Activated T-helper 17 cell treated with anti-CD3 and anti-CD28 coated beads, Interleukin-2, amount 50 U/mL, for 72 hours (primary cell): ENCODE results near the gene OGFOD3. TPM values are rescaled to one million over a fixed set of nuclear protein-coding genes. Genes with fewer than 3 reads are reported as not detected.
"Not testable (repeated sequence)": the region's sequence is repeated elsewhere in the genome, so short reads cannot be mapped to it uniquely, and the experiment has no call there.

ENCODE experiments used
- ATAC-seq: fragments of 150-1000 bp; cut with Tn5 transposase; replicated peaks from 2 replicates; pipeline ENCODE4 v1.10.0; 2021; ENCODE audit warnings: mild to moderate bottlenecking, moderate library complexity
- H3K27ac Mint-ChIP-seq: one replicate; pipeline ENCODE4 v1.8.0; 2022; ENCODE audit warnings: mixed read lengths
- H3K27me3 Mint-ChIP-seq: one replicate; pipeline ENCODE4 v1.8.0; 2022; ENCODE audit warnings: mixed read lengths
- H3K36me3 Mint-ChIP-seq: one replicate; pipeline ENCODE4 v1.8.0; 2022; ENCODE audit warnings: low read depth, mild to moderate bottlenecking, mixed read lengths
- H3K4me1 Mint-ChIP-seq: one replicate; pipeline ENCODE4 v1.8.0; 2022; ENCODE audit warnings: mixed read lengths
- H3K4me3 Mint-ChIP-seq: one replicate; pipeline ENCODE4 v1.8.0; 2022; ENCODE audit warnings: mild to moderate bottlenecking, mixed read lengths
- H3K9me3 Mint-ChIP-seq: one replicate; pipeline ENCODE4 v1.8.0; 2022; ENCODE audit warnings: mixed read lengths
- total RNA-seq, 2 donors: library from RNA; stranded (reverse); gene quantifications; one replicate each; pipeline ENCODE4 v1.2.3, GENCODE V29; 2022

The OGFOD3 gene
- total RNA-seq, 2 donors from 2014 or later, result 16.2 to 20.7 TPM

DNA sequence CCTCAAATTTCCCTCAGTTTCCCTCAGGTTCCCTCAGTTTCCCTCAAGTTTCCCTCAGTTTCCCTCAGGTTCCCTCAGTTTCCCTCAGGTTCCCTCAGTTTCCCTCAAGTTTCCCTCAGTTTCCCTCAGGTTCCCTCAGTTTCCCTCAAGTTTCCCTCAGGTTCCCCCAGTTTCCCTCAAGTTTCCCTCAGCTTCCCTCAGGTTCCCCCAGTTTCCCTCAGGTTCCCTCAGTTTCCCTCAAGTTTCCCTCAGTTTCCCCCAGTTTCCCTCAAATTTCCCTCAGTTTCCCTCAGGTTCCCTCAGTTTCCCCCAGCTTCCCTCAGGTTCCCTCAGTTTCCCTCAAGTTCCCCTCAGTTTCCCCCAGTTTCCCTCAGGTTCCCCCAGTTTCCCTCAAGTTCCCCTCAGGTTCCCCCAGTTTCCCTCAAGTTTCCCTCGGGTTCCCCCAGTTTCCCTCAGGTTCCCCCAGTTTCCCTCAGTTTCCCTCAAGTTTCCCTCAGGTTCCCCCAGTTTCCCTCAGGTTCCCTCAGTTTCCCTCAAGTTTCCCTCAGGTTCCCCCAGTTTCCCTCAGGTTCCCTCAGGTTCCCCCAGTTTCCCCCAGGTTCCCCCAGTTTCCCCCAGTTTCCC is 58.8 kb downstream of the OGFOD3 start:
- not testable (repeated sequence) for H3K27me3 Mint-ChIP-seq, H3K4me3 Mint-ChIP-seq

DNA sequence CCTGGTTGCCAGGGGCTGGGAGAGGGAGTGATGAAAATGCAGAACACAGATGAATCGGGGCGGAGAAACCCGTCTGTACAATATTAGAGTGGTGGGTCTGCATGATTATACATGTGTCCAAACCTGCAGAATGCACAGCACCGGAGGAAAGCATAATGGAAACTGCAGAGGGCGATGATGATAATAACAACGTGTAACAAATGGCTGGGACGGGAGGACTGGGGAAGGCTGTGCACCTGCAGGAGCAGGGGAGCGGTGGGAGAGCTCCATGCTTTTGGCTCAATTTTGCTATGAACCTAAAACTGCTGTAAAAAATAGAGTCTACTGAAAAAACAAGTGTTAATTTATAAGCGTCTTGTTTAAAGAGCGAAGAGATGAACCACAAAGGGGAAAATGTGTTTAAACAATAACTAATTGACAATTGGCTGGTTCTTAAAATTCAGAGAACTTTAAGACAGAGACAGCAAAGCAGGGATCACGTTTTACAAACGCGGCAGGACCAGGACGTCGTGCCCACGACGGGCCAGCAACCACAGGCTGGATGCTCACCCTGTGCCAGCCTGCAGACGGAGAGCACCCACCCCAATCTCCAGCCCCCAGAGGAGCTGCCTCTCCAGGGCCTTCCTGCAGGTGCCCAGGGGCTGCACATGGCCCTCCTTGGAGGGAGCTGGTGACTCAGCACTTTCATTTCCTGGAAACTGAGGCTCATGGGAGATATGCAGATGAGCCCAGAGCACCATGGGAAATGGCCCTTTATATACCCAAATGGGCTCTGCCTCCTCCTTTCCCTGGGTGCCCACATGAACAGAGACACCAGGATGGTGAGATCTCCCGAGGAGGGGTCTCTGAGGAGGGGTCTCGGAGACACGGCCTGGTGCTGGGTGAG is 59.7 kb downstream of the OGFOD3 start, which contains the start of gene TEX19:
Gene TEX19, plus strand, starts transcription at position 783 of the 886 bp plus-strand sequence. CDS start 2,904 bp downstream, outside the sequence.
- H3K36me3 Mint-ChIP-seq, result no peaks in the 10 kb centered on the region
- no peaks in the 10 kb centered on the region for H3K9me3 Mint-ChIP-seq
- peak within 1 kb of the TSS; percentile 1 for H3K4me3 Mint-ChIP-seq
- no peak within 1 kb of the TSS for H3K27ac Mint-ChIP-seq
- ATAC-seq, result peak; percentile 47
- H3K4me1 Mint-ChIP-seq, result no peaks in the 10 kb centered on the region
- peaks cover 7% of the 10 kb centered on the region for H3K27me3 Mint-ChIP-seq

More for the DNA sequence above, 58.8 kb downstream of the OGFOD3 start:
- H3K27ac Mint-ChIP-seq, H3K9me3 Mint-ChIP-seq, ATAC-seq, H3K36me3 Mint-ChIP-seq, H3K4me1 Mint-ChIP-seq: not testable (repeated sequence)

DNA sequence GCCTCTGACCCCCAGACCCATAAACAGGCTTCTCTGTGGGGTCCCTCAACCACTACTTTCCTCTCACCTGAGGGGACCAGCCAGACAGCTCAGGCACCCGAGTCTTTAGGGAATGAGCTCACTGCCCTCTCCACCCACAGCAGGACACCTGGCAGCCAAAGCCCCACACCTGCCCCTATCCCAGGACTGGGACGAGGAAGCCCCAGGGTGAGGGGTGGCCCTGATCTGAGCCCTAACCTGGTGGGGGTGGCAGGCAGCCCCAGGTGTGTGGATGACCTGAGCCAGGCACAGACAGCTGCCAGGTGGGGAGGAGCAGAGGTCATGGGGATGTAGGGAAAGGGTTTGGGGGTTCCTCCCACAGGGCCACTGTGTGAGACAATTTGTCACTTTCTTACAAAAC is 61.0 kb downstream of the OGFOD3 start:
- ATAC-seq, result no peak
- no peak overlapping the region for H3K27ac Mint-ChIP-seq
- H3K9me3 Mint-ChIP-seq, result no peaks in the 10 kb centered on the region
- no peaks in the 10 kb centered on the region for H3K4me1 Mint-ChIP-seq
- no peak overlapping the region for H3K4me3 Mint-ChIP-seq
- peaks cover 7% of the 10 kb centered on the region for H3K27me3 Mint-ChIP-seq
- no peaks in the 10 kb centered on the region for H3K36me3 Mint-ChIP-seq

DNA sequence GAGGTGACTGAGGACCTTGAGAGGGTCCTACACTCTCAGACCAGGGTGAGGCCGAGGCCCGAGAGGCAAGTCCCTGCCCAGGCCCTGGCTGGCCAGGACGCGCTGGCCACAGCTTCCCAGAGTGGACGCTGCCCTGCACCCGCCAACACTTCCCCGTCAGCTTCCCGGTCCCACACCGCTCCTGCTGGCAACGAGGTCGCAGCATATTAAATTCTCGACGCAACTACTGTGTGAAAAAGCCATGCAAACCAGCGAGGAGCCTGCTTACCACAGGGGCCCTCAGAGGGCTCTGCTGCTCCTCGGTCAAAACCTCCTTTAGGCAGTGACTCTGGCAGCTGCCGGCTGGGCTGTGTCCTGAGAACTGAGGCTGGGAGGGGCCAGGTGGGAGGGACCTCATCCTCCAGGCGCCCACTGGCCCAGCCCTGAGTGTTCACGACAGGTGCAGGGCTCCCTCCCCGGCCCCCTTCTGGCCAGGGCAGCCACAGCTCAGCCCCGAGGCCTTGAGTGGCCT is 61.5 kb downstream of the OGFOD3 start:
- Mint-ChIP-seq H3K4me1 (no peaks in the 10 kb centered on the region), H3K4me3 (no peak overlapping the region), H3K27me3 (peaks cover 7% of the 10 kb centered on the region), H3K27ac (no peak overlapping the region), H3K9me3 (no peaks in the 10 kb centered on the region), H3K36me3 (no peaks in the 10 kb centered on the region)
- ATAC-seq, result no peak

DNA sequence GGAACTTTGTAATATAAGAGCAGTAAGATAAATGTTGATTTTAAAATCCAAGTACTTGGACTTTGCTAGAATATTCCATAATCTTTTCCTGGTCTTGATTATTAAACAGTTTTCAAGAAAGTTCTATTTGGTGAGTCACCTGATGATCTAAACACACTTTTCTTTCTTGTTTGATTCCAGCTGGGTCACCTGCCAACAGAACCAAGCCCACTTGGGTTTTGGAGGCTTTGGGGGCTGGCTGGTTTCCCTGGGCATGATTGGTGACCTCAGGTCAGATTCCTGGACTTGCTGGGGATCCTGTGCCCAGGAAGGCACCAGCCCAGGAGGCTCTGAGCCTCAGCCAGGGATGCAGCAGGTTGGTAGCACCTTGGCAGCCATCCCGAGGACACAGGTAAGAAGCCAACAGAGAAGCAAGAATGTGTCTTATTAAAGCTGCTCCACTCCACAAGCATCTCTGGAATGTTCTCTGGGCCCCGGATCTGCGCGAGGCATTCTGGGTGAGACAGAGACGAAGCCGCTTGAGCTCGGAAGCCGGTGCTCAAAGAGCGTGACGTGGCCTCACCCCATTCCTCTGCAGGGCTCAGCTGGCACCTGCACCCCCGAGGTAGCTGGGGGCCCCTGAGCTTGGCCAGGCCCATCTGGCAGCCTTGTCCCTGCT is 62.5 kb downstream of the OGFOD3 start:
- Mint-ChIP-seq H3K27ac (no peak overlapping the region), H3K36me3 (no peaks in the 10 kb centered on the region), H3K4me1 (no peaks in the 10 kb centered on the region), H3K4me3 (no peak overlapping the region), H3K9me3 (no peaks in the 10 kb centered on the region), H3K27me3 (peaks cover 7% of the 10 kb centered on the region)
- ATAC-seq, result no peak

DNA sequence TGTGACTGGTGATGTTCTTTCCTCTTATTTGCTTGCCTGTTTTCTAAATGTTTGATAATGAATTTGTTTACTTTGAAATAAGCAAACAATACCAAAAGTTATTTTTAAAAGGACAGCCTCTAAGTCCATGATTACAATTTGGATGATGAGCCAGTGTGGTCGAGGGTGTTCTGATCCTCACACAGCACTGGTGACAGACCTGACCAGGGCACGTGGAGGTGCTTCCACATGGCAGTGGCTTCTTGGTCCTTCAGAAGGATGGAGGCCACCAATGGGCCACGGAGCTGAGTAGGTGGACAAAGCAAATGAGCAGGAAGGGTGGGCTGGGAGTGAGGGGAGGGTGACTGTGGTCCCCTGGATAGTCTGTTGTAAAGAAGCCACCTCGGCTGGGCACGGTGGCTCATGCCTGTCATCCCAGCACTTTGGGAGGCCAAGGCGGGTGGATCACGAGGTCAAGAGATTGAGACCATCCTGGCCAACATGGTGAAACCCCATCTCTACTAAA is 63.5 kb downstream of the OGFOD3 start:
- H3K27me3 Mint-ChIP-seq, result peaks cover 7% of the 10 kb centered on the region
- H3K4me3 Mint-ChIP-seq, result no peak overlapping the region
- no peak overlapping the region for H3K27ac Mint-ChIP-seq
- no peak for ATAC-seq
- H3K9me3 Mint-ChIP-seq, result no peaks in the 10 kb centered on the region
- H3K36me3 Mint-ChIP-seq, result no peaks in the 10 kb centered on the region
- no peaks in the 10 kb centered on the region for H3K4me1 Mint-ChIP-seq

DNA sequence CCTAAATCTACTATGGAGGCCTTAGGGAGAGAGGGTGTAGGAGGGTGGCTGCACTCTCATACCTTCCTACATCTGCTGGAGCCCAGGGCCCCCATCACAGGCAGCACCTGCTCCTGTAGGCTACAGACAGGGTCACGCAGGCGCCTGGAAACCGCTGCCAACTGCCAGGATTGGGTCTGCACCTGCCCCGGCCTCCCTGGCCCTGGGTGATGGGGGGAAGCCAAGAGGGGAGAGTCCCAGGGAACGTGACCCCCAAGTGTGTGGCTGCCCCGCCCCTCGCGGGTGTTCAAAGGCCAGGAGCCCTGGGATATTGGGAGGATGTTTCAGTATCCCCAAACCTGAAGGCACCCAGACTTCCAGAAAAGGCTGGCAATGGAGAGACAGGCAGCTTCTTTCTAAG is 64.9 kb downstream of the OGFOD3 start:
- no peak overlapping the region for H3K4me3 Mint-ChIP-seq
- no peaks in the 10 kb centered on the region for H3K36me3 Mint-ChIP-seq
- peaks cover 11% of the 10 kb centered on the region for H3K27me3 Mint-ChIP-seq
- ATAC-seq, result no peak
- H3K27ac Mint-ChIP-seq, result no peak overlapping the region
- H3K4me1 Mint-ChIP-seq, result no peaks in the 10 kb centered on the region
- no peaks in the 10 kb centered on the region for H3K9me3 Mint-ChIP-seq

DNA sequence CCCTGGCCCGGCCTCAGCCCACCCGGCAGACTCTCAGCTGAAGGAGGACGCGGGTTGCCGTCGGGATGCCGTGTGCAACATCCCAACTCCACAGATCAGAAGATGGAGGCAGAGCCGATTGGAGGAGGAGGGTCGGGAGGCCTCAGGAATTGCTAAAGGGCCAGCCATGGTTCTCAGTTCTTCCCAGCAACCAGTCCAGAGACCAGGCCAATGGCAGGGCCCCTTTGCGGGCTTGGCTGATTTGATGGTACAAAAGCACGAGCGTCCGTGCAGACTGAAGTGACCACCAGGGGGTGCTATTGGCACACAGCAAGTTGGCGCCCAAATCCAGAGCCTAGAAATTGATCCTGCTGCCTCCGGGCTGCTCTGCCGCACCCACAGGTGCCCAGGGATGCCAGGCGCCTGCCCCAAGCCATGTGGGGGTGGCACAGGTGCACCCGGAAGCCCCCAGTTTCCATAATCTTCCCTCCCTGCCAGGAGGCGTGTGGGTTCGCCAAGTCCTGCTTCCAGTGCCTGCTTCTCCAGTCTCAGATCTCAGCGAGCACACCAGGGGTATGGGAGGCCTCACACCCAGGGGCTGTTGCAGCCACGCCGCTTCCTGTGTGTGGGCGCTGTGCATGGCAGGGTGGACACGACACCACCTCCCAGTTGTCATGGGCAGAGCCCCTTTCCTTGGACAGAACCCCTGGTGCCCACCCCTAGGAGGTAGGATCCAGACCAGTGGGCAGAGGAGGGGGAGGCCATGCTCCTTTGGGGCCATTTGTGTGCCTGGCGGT is 66.5 kb downstream of the OGFOD3 start:
- no peak overlapping the region for H3K27ac Mint-ChIP-seq
- peaks cover 11% of the 10 kb centered on the region for H3K27me3 Mint-ChIP-seq
- H3K4me3 Mint-ChIP-seq, result no peak overlapping the region
- ATAC-seq, result peak; percentile 88
- no peaks in the 10 kb centered on the region for H3K9me3 Mint-ChIP-seq
- no peaks in the 10 kb centered on the region for H3K4me1 Mint-ChIP-seq
- H3K36me3 Mint-ChIP-seq, result no peaks in the 10 kb centered on the region

DNA sequence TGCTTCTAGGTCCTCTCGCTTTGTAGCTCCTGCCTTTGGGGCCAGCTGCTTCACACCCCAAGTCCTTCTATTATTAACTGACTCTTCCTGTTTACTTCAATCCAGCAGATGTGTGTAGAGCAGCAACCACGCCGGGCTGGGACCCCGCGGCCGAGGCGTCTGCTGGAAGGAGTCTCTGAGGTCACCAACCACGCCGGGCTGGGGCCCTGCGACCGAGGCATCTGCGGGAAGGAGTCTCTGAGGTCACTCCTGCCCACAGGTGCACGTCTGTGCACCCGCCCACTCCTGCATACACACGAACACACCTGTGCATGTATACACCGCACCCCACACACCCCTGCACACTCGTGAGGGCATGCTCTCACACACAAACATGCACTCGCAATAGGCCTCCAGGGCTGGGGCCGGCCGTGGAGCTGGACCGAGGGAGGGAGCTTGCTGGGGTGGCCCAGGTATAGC is 67.1 kb downstream of the OGFOD3 start:
- Mint-ChIP-seq H3K4me1 (peaks cover 4% of the 10 kb centered on the region), H3K36me3 (no peaks in the 10 kb centered on the region), H3K27me3 (peaks cover 14% of the 10 kb centered on the region), H3K27ac (no peak overlapping the region), H3K9me3 (no peaks in the 10 kb centered on the region), H3K4me3 (no peak overlapping the region)
- ATAC-seq, result peak; percentile 6

DNA sequence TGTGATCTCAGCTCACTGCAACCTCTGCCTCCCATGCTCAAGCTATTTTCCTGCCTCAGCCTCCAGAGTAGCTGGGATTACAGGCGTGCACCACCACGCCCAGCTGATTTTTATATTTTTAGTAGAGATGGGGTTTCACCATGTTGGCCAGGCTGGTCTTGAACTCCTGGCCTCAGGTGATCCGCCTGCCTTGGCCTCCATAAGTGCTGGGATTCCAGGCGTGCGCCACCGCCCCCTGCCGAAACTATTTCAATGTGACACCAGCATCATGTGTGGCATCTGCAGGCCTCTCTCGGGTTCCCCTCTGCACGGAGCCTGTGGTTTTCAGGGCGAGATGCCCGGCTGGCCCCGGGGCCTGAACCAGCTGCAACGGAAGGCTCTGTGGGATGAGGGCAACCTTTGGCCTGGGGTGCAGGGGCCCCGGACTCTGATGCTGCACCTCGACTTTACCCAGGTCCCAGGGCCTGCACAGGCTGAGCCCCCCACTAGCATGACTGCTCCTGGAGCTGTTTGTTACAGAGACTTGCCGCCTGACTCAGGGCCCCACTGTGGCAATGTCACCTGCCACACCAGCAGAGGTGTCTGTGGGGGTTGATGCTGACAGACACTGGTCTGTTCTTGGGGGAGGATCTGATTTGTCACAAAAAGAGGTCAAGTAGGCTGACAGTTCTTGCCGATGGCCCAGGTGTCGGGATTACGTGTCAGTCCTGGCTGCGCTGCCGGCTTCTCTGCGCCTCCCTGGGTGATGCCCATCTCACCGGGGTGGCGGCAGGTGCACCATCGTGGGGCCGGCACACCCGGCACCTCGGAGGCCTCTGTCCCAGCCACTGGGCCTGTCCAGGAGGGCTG is 68.0 kb downstream of the OGFOD3 start:
- no peaks in the 10 kb centered on the region for H3K9me3 Mint-ChIP-seq
- H3K36me3 Mint-ChIP-seq, result no peaks in the 10 kb centered on the region
- H3K4me1 Mint-ChIP-seq, result peaks cover 5% of the 10 kb centered on the region
- ATAC-seq, result peak; percentile 58
- peaks cover 14% of the 10 kb centered on the region for H3K27me3 Mint-ChIP-seq
- H3K4me3 Mint-ChIP-seq, result no peak overlapping the region
- H3K27ac Mint-ChIP-seq, result no peak overlapping the region

DNA sequence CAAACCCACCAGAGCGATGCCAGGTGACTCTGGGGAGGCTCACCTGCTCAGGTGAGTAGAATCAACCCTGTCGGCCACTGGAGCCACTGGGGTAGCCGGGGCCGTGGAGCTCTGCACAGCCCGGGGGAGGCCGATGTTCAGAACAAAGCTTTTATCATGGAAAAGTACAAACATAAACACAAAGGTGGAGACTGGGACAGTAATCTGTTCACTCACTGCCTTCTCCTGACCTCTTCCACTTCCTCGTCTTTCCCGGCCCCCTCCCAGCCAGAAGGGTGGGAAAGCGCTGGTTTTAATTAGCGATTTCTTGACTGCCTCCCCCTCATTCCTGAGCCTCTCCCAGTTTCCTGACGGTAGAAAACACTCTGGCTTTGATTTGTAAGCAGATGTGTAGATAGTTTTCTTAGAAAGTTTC is 69.1 kb downstream of the OGFOD3 start:
- Mint-ChIP-seq H3K4me3 (no peak overlapping the region), H3K36me3 (no peaks in the 10 kb centered on the region), H3K27ac (no peak overlapping the region), H3K27me3 (peaks cover 12% of the 10 kb centered on the region), H3K4me1 (peaks cover 5% of the 10 kb centered on the region), H3K9me3 (no peaks in the 10 kb centered on the region)
- ATAC-seq, result no peak

DNA sequence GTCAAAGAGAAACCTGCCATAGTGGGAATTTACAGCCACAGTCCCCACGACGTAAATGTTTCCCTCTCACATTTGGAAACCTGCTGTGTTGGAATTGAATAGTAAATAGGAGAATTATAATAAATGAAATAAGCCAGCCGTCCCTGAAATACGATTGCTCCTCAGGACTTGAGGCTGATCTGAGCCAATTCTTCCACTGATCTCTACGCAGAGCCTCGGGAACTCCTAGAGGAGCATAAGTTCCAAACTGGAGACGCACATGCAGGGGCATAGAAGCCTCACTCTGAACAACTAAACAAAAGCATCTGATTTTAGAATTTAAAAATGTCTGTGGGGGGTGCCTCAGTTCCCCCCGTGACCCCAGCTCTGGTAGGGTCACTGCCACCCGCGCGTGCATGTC is 69.5 kb downstream of the OGFOD3 start:
- Mint-ChIP-seq H3K27me3 (peaks cover 12% of the 10 kb centered on the region), H3K4me1 (peaks cover 5% of the 10 kb centered on the region), H3K4me3 (no peak overlapping the region), H3K9me3 (no peaks in the 10 kb centered on the region), H3K27ac (no peak overlapping the region), H3K36me3 (no peaks in the 10 kb centered on the region)
- ATAC-seq, result no peak

DNA sequence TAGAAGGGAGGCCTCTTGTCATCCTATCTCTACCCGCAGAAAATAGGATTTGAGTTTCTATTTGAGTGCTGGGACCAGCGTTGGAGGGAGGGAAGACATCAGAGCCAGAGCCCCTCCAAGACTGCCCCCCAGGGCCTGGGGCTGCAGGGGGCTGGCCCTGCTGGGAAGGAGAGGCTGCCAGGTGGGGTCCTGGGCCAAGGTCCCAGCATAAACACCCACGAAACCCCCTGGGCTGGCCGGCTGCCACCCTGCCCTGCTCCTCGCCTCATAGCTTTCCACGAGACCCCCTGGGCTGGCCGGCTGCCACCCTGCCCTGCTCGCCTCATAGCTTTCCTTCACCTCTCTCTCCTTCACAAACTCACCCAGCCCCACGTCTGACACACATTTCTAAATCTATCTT is 70.0 kb downstream of the OGFOD3 start:
- Mint-ChIP-seq H3K9me3 (no peaks in the 10 kb centered on the region), H3K36me3 (no peaks in the 10 kb centered on the region), H3K27ac (no peak overlapping the region), H3K4me1 (peaks cover 5% of the 10 kb centered on the region), H3K4me3 (no peak overlapping the region), H3K27me3 (peaks cover 12% of the 10 kb centered on the region)
- ATAC-seq, result no peak
